H1 (cell line): ENCODE results near the gene ENTPD8. TPM values are rescaled to one million over a fixed set of nuclear protein-coding genes. Genes with fewer than 3 reads are reported as not detected.

Source experiments
- CTCF ChIA-PET: fragments of 300-600 bp; sonication (Branson Sonifier 250); formaldehyde crosslinking; loops from one replicate; lab custom pipeline; 2021; ENCODE audit not compliant: partially characterized antibody; lab: Charles Lee
- POLR2A ChIA-PET: fragments of 300-600 bp; sonication (Branson Sonifier 250); formaldehyde crosslinking; loops from one replicate; lab custom pipeline; 2021; ENCODE audit warnings: inconsistent platforms; ENCODE audit not compliant: partially characterized antibody; lab: Charles Lee
- DNase-seq, 2 experiments: peaks; one replicate each; pipeline versions ENCODE4 v3.0.0 to v3.0.0-alpha.2; 2010 to 2022; ENCODE audit warnings: low spot score in 2 of 2, low read depth in 1 of 2, mixed read lengths in 1 of 2
- FAIRE-seq: peaks from 2 replicates; lab custom pipeline; 2011; peaks lifted over from hg19 to GRCh38; lab: Jason Lieb, UNC
- H2AFZ ChIP-seq: 2 replicates; pipeline ENCODE4 v1.8.1; 2012; ENCODE audit warnings: low read length, inconsistent platforms
- H2AK5ac ChIP-seq: 2 replicates; pipeline ENCODE4 v1.6.1; 2013; ENCODE audit warnings: low read depth, low read length
- H2BK120ac ChIP-seq: replicated peaks from 2 replicates; pipeline ENCODE3; 2013; ENCODE audit warnings: low read depth, low read length, inconsistent platforms
- H2BK12ac ChIP-seq: 2 replicates; pipeline ENCODE4 v1.6.1; 2013; ENCODE audit warnings: low read depth, low read length
- H2BK15ac ChIP-seq: 2 replicates; pipeline ENCODE4 v1.6.1; 2013; ENCODE audit warnings: low read length
- H2BK20ac ChIP-seq: 2 replicates; pipeline ENCODE4 v1.6.1; 2013; ENCODE audit warnings: low read length
- H2BK5ac ChIP-seq: 2 replicates; pipeline ENCODE4 v1.6.1; 2013; ENCODE audit warnings: low read depth, low read length
- H3K14ac ChIP-seq: 2 replicates; pipeline ENCODE4 v1.6.1; 2013; ENCODE audit warnings: inconsistent platforms; ENCODE audit not compliant: insufficient read length
- H3K18ac ChIP-seq: 2 replicates; pipeline ENCODE4 v1.6.1; 2013; ENCODE audit warnings: low read length; ENCODE audit errors: extremely low read depth
- H3K23ac ChIP-seq: 2 replicates; pipeline ENCODE4 v1.6.1; 2013; ENCODE audit warnings: inconsistent platforms; ENCODE audit not compliant: insufficient read length
- H3K23me2 ChIP-seq: 2 replicates; pipeline ENCODE4 v1.6.1; 2013; ENCODE audit warnings: low read depth, low read length
- H3K27ac ChIP-seq: 2 replicates; pipeline ENCODE4 v1.6.1; 2011; ENCODE audit warnings: low read depth, low read length, inconsistent platforms
- H3K27me3 ChIP-seq, 4 experiments: replicated peaks in 1 of 4; 1 replicate in 1 of 4; 2 replicates in 3 of 4; pipeline versions ENCODE4 v1.6.1 to v1.8.1; 2011 to 2013; ENCODE audit warnings: low read length in 3 of 4, mild to moderate bottlenecking in 3 of 4, inconsistent platforms in 2 of 4, mixed read lengths in 2 of 4, moderate library complexity in 1 of 4; ENCODE audit not compliant: control insufficient read depth in 3 of 4, insufficient read depth in 3 of 4; ENCODE audit errors: extremely low read depth in 1 of 4
- H3K36me3 ChIP-seq, 4 experiments: 2 replicates each; pipeline versions ENCODE4 v1.6.1 to v1.8.1; 2011 to 2013; ENCODE audit warnings: mild to moderate bottlenecking in 4 of 4, low read length in 3 of 4, moderate library complexity in 2 of 4, control low read depth in 1 of 4, inconsistent platforms in 1 of 4; ENCODE audit not compliant: insufficient read depth in 4 of 4, control insufficient read depth in 2 of 4
- H3K4ac ChIP-seq: replicated peaks from 2 replicates; pipeline ENCODE3; 2013; ENCODE audit warnings: low read length, low read depth, mixed read lengths, inconsistent platforms; ENCODE audit not compliant: insufficient read length
- H3K4me1 ChIP-seq, 4 experiments: replicated peaks in 1 of 4; 1 replicate in 1 of 4; 2 replicates in 3 of 4; pipeline versions ENCODE4 v1.6.1 to v1.8.1; 2011 to 2013; ENCODE audit warnings: low read length in 3 of 4, inconsistent platforms in 2 of 4, mixed read lengths in 1 of 4; ENCODE audit not compliant: insufficient read depth in 4 of 4, control insufficient read depth in 3 of 4
- H3K4me2 ChIP-seq, 2 experiments: 2 replicates each; pipeline versions ENCODE4 v1.6.1 to v1.8.1; 2011 to 2013; ENCODE audit warnings: low read depth in 2 of 2, low read length in 2 of 2, control low read depth in 1 of 2, inconsistent platforms in 1 of 2, mild to moderate bottlenecking in 1 of 2; ENCODE audit not compliant: insufficient read depth in 1 of 2
- H3K4me3 ChIP-seq, 4 experiments: fragments of 200-600, 300-600 bp in 1 of 4; sonication (generic), shearing (Covaris generic), sonication (Bioruptor Twin) in 1 of 4; 2 replicates each; pipeline versions ENCODE4 v1.5.1 to v1.8.1; 2011 to 2016; ENCODE audit warnings: low read length in 4 of 4, low read depth in 3 of 4, control low read depth in 2 of 4, inconsistent platforms in 2 of 4, mild to moderate bottlenecking in 2 of 4, mixed read lengths in 1 of 4, moderate library complexity in 1 of 4; ENCODE audit not compliant: insufficient read depth in 2 of 4; ENCODE audit errors: extremely low read depth in 1 of 4
- H3K56ac ChIP-seq: replicated peaks from 2 replicates; pipeline ENCODE3; 2013; ENCODE audit warnings: low read depth, mild to moderate bottlenecking, mixed read lengths, low read length, inconsistent platforms; ENCODE audit not compliant: insufficient read length
- H3K79me1 ChIP-seq: 2 replicates; pipeline ENCODE4 v1.6.1; 2013; ENCODE audit warnings: low read depth, low read length, control low read depth
- H3K79me2 ChIP-seq, 2 experiments: 2 replicates each; pipeline versions ENCODE4 v1.6.1 to v1.8.1; 2012 to 2013; ENCODE audit warnings: low read length in 2 of 2, mild to moderate bottlenecking in 2 of 2, inconsistent platforms in 1 of 2; ENCODE audit not compliant: insufficient read depth in 2 of 2, control insufficient read depth in 1 of 2
- H3K9ac ChIP-seq, 4 experiments: replicated peaks in 1 of 4; 1 replicate in 1 of 4; 2 replicates in 3 of 4; pipeline versions ENCODE4 v1.6.1 to v1.8.1; 2011 to 2013; ENCODE audit warnings: low read depth in 3 of 4, low read length in 3 of 4, control low read depth in 2 of 4, mild to moderate bottlenecking in 2 of 4, moderate library complexity in 2 of 4, inconsistent platforms in 1 of 4; ENCODE audit errors: extremely low read depth in 1 of 4
- H3K9me3 ChIP-seq, 2 experiments: 2 replicates each; pipeline versions ENCODE4 v1.6.1 to v1.8.1; 2012 to 2013; ENCODE audit warnings: mild to moderate bottlenecking in 2 of 2, moderate library complexity in 2 of 2, control low read depth in 1 of 2, inconsistent platforms in 1 of 2, low read depth in 1 of 2, low read length in 1 of 2, mixed read lengths in 1 of 2; ENCODE audit not compliant: insufficient read depth in 2 of 2
- H4K20me1 ChIP-seq, 2 experiments: replicated peaks in 1 of 2; 2 replicates each; pipeline versions ENCODE3 to v1.8.1; 2011 to 2013; ENCODE audit warnings: inconsistent platforms in 2 of 2, low read length in 2 of 2, mild to moderate bottlenecking in 1 of 2; ENCODE audit not compliant: insufficient read depth in 2 of 2, control insufficient read depth in 1 of 2
- H4K5ac ChIP-seq: 2 replicates; pipeline ENCODE4 v1.6.1; 2013; ENCODE audit warnings: low read length, low read depth, mixed read lengths, inconsistent platforms; ENCODE audit not compliant: insufficient read length
- H4K8ac ChIP-seq: 2 replicates; pipeline ENCODE4 v1.8.0; 2013; ENCODE audit warnings: mild to moderate bottlenecking, moderate library complexity, low read length, inconsistent platforms; ENCODE audit not compliant: insufficient read depth; ENCODE audit errors: extremely low read depth
- H4K91ac ChIP-seq: replicated peaks from 2 replicates; pipeline ENCODE3; 2013; ENCODE audit warnings: low read length, mixed read lengths, inconsistent platforms; ENCODE audit not compliant: insufficient read length
- ASH2L ChIP-seq: fragments of 200-600, 300-600 bp; sonication (generic); IDR thresholded peaks from one replicate; pipeline ENCODE4 v1.7.1; 2017; ENCODE audit warnings: low read length
- RXRA ChIP-seq: IDR thresholded peaks from 2 replicates; pipeline ENCODE4 v1.6.1; 2011; ENCODE audit warnings: low read depth, mild to moderate bottlenecking, low read length, moderate library complexity; ENCODE audit not compliant: insufficient read depth
- WGBS, 2 experiments: shearing (Covaris generic) in 1 of 2; methylation state at CpG; one replicate each; pipeline versions ENCODE4 v1.1.6 to v1.1.7; 2013 to 2015; ENCODE audit warnings: low lambda C conversion rate in 2 of 2, mixed read lengths in 2 of 2, inconsistent platforms in 1 of 2, low coverage in 1 of 2, missing lambda C conversion rate in 1 of 2; ENCODE audit not compliant: insufficient replicate concordance in 2 of 2, insufficient coverage in 1 of 2, insufficient read length in 1 of 2; ENCODE audit errors: extremely low coverage in 1 of 2, missing lambda C conversion rate in 1 of 2; 5-methylcytosine and 5-hydroxymethylcytosine counted together
- polyA plus RNA-seq, 7 experiments: library from polyadenylated mRNA; depleted of rRNA in 3 of 7; stranded (reverse) in 5 of 7; unstranded in 2 of 7; fragments of >200 nt in 5 of 7; fragments of 200-250 nt in 2 of 7; gene quantifications; 1 replicate in 5 of 7; 2 replicates in 1 of 7; 4 replicates in 1 of 7; pipeline versions ENCODE4 v1.2.1 to v1.2.3, GENCODE V29; 2011 to 2013; ENCODE audit warnings: missing spikeins in 2 of 7, mixed read lengths in 2 of 7
- total RNA-seq: library from RNA; stranded (reverse); fragmentation: NEBNext Ultra II Directional; extraction: Animal tissue kit (Norgen Biotek cat#: 25700); gene quantifications from 2 replicates; pipeline ENCODE4 v1.2.1, GENCODE V29; 2021
- TF ChIP-seq, protein P1 (sequence below), 3 experiments: IDR thresholded peaks; 1 replicate in 2 of 3; 2 replicates in 1 of 3; pipeline versions ENCODE4 v1.5.1 to v1.6.1; 2011; ENCODE audit warnings: low read length in 3 of 3, mild to moderate bottlenecking in 3 of 3, inconsistent platforms in 2 of 3, low read depth in 1 of 3, moderate library complexity in 1 of 3; ENCODE audit not compliant: insufficient read depth in 1 of 3; ENCODE audit errors: control extremely low read depth in 1 of 3

The ENTPD8 gene
- total and polyA plus RNA-seq, 2 of the 8 experiments (the other 6 are each of a cell fraction or from before 2014, with no cell fraction given): 0.48 to 0.51 TPM

- Histone ChIP-seq H3K4me2 (no peak overlapping the region), H3K4me3 (no peak overlapping the region), H2BK12ac (no peak overlapping the region), H3K9me3 (no peaks in the 10 kb centered on the region), H3K56ac (no peak overlapping the region), H3K27ac (no peak overlapping the region), H3K14ac (no peak overlapping the region), H3K23ac (no peak overlapping the region), H3K79me1 (no peaks in the 10 kb centered on the region), H4K5ac (no peak overlapping the region), H3K27me3 (no peaks in the 10 kb centered on the region; a peak in 1 of 7 replicates), H2BK15ac (no peak overlapping the region), H4K91ac (no peak overlapping the region), H3K79me2 (no peaks in the 10 kb centered on the region), H4K8ac (no peak overlapping the region), H3K4ac (no peak overlapping the region), H4K20me1 (peaks cover 0 to 6% of the 10 kb centered on the region in 2 experiments), H2BK120ac (no peak overlapping the region), H3K23me2 (peaks cover 2% of the 10 kb centered on the region; the same call in 1 of the 2 replicates), H3K9ac (no peak overlapping the region), H3K18ac (no peak overlapping the region), H2AK5ac (no peak overlapping the region), H2BK20ac (no peak overlapping the region), H3K4me1 (peaks cover 0 to 6% (median 3%) of the 10 kb centered on the region in 4 experiments; a peak in 5 of 7 replicates)
- CTCF ChIA-PET: interaction anchor here (1.1 kb wide), 1 partner anchor 12 kb away, joined by 3 read pairs; no protein-coding TSS in a partner anchor
- POLR2A ChIA-PET: no interaction called here
- FAIRE-seq: no peak
- no peak for DNase-seq
- 95% methylated on average over 11 of the region's 16 CpGs; no CpG with 5 or more reads in 1 of the 2 experiments for WGBS, 2 experiments
- TF ChIP-seq, protein P1, sequence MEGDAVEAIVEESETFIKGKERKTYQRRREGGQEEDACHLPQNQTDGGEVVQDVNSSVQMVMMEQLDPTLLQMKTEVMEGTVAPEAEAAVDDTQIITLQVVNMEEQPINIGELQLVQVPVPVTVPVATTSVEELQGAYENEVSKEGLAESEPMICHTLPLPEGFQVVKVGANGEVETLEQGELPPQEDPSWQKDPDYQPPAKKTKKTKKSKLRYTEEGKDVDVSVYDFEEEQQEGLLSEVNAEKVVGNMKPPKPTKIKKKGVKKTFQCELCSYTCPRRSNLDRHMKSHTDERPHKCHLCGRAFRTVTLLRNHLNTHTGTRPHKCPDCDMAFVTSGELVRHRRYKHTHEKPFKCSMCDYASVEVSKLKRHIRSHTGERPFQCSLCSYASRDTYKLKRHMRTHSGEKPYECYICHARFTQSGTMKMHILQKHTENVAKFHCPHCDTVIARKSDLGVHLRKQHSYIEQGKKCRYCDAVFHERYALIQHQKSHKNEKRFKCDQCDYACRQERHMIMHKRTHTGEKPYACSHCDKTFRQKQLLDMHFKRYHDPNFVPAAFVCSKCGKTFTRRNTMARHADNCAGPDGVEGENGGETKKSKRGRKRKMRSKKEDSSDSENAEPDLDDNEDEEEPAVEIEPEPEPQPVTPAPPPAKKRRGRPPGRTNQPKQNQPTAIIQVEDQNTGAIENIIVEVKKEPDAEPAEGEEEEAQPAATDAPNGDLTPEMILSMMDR (IDR thresholded peaks at IDR 0.05; ENCODE audit: control extremely low read depth in 1 of 3, insufficient read depth in 1 of 3, low read depth in 1 of 3, low read length in 3 of 3): no peak
- no peak for TF ChIP-seq RXRA
- no peak for TF ChIP-seq ASH2L
- TF ChIP-seq, all 59 proteins: peak for 0
- H2AFZ ChIP-seq: no peak overlapping the region
- H2BK5ac ChIP-seq: no peak overlapping the region
- peaks cover 0 to 9% (median 3%) of the 10 kb centered on the region in 4 experiments; a peak in 3 of 8 replicates for H3K36me3 ChIP-seq
Measured at GRCh38 chr9:137448602-137448962, 7.4 kb upstream of the ENTPD8 start.
